Parathyroid adenoma (tissue), 2 donors: ENCODE data around the gene HSP90AB1.

Experiments
- H2AFZ ChIP-seq: fragments of 300-600 bp; sonication (generic); one replicate; pipeline ENCODE4 v1.7.0; 2017; ENCODE audit warnings: antibody characterized with exemption, mild to moderate bottlenecking
- H3K27ac ChIP-seq: fragments of 300-600 bp; sonication (generic); one replicate; pipeline ENCODE4 v1.7.0; 2017
- H3K27me3 ChIP-seq: fragments of 300-600 bp; sonication (generic); one replicate; pipeline ENCODE4 v1.7.0; 2017; ENCODE audit warnings: low read length; ENCODE audit not compliant: control insufficient read depth, insufficient read depth
- H3K36me3 ChIP-seq: fragments of 300-600 bp; sonication (generic); one replicate; pipeline ENCODE4 v1.7.0; 2017; ENCODE audit warnings: low read length; ENCODE audit not compliant: control insufficient read depth, insufficient read depth
- H3K4me1 ChIP-seq: fragments of 300-600 bp; sonication (generic); one replicate; pipeline ENCODE4 v1.7.0; 2017; ENCODE audit warnings: control low read depth
- H3K4me2 ChIP-seq: fragments of 300-600 bp; sonication (generic); one replicate; pipeline ENCODE4 v1.7.0; 2017; ENCODE audit warnings: low read length
- H3K4me3 ChIP-seq: fragments of 300-600 bp; sonication (generic); one replicate; pipeline ENCODE4 v1.7.0; 2017; ENCODE audit warnings: low read depth, low read length
- H3K79me2 ChIP-seq: fragments of 300-600 bp; sonication (generic); one replicate; pipeline ENCODE4 v1.7.0; 2017; ENCODE audit warnings: control low read depth
- H3K9ac ChIP-seq: fragments of 300-600 bp; sonication (generic); one replicate; pipeline ENCODE4 v1.7.0; 2017; ENCODE audit warnings: mild to moderate bottlenecking
- H3K9me3 ChIP-seq: fragments of 300-600 bp; sonication (generic); one replicate; pipeline ENCODE4 v1.7.0; 2017; ENCODE audit warnings: low read length; ENCODE audit not compliant: control insufficient read depth
- TF ChIP-seq, protein P1 (sequence below): fragments of 300-600 bp; sonication (generic); IDR thresholded peaks from one replicate; pipeline ENCODE4 v1.7.0; 2017; ENCODE audit warnings: antibody characterized with exemption, mild to moderate bottlenecking
- donor health status: primary hyperparathyroidism.

HSP90AB1 gene

DNA sequence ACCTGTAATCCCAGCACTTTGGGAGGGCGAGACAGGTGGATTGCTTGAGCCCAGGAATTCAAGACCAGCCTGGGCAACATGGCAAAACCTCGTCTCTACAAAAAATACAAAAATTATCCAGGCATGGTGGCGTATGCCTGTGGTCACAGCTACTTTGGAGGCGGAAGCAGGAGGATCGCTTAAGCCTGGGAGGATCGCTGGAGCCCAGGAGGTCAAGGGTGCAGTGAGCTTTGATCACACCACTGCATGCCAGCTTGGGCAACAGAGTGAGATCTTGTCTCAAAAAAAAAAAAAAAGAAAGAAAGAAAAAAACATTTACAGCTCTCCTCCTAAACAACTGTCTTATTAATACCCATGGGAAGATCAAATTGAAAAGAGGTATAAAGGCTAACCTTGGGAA, 38.9 kb upstream of the HSP90AB1 start:
- H3K4me2 ChIP-seq: no peak overlapping the region
- H3K27me3 ChIP-seq: no peaks in the 10 kb centered on the region
- H3K36me3 ChIP-seq: no peaks in the 10 kb centered on the region
- no peak overlapping the region for H3K27ac ChIP-seq
- no peaks in the 10 kb centered on the region for H3K9me3 ChIP-seq
- H3K4me1 ChIP-seq: no peaks in the 10 kb centered on the region
- no peak overlapping the region for H3K9ac ChIP-seq
- H2AFZ ChIP-seq: no peak overlapping the region
- H3K79me2 ChIP-seq: no peaks in the 10 kb centered on the region
- H3K4me3 ChIP-seq: no peak overlapping the region
- TF ChIP-seq, protein P1, sequence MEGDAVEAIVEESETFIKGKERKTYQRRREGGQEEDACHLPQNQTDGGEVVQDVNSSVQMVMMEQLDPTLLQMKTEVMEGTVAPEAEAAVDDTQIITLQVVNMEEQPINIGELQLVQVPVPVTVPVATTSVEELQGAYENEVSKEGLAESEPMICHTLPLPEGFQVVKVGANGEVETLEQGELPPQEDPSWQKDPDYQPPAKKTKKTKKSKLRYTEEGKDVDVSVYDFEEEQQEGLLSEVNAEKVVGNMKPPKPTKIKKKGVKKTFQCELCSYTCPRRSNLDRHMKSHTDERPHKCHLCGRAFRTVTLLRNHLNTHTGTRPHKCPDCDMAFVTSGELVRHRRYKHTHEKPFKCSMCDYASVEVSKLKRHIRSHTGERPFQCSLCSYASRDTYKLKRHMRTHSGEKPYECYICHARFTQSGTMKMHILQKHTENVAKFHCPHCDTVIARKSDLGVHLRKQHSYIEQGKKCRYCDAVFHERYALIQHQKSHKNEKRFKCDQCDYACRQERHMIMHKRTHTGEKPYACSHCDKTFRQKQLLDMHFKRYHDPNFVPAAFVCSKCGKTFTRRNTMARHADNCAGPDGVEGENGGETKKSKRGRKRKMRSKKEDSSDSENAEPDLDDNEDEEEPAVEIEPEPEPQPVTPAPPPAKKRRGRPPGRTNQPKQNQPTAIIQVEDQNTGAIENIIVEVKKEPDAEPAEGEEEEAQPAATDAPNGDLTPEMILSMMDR: no peak

DNA sequence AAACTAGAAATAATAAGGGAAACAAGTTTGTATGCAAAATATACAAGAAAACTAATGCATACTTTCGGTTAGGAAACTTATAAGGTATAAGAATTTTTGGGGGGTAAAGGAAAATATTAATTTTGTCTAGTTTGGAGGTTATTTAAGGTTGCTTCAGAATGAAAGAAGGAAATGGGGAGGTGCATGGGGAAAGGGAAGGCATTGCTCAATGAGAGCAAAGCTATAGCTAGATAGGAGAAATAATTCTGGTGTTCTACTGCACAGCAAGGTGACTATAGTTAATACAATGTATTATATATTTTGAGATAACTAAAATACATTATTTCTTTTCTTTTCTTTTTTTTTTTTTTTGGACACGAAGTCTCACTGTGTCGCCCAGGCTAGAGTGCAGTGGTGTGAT, 35.6 kb upstream of the HSP90AB1 start:
- H3K27ac ChIP-seq: no peak overlapping the region
- no peak overlapping the region for H2AFZ ChIP-seq
- H3K27me3 ChIP-seq: no peaks in the 10 kb centered on the region
- H3K4me1 ChIP-seq: no peaks in the 10 kb centered on the region
- H3K36me3 ChIP-seq: no peaks in the 10 kb centered on the region
- H3K9ac ChIP-seq: no peak overlapping the region
- H3K4me2 ChIP-seq: no peak overlapping the region
- H3K9me3 ChIP-seq: no peaks in the 10 kb centered on the region
- H3K4me3 ChIP-seq: no peak overlapping the region
- TF ChIP-seq, protein P1: no peak
- H3K79me2 ChIP-seq: no peaks in the 10 kb centered on the region

DNA sequence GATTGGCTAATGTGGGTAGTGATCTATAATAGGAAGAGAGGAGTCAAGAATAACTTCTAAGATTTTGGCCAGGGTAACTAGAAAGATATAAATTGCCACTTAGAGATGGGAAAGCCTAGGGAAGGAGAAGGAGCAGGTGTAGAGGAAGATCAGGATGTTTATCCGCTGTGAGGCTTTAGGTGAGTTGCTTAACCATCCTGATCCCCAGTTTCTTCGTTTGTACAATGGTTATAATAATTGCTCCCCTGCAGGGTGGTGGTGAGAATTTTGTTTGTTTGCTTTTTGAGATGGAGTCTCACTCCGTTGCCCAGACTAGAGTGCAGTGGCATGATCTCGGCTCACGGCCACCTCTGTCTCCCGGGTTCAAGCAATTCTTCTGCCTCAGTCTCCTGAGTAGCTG, 32.6 kb upstream of the HSP90AB1 start:
- Histone ChIP-seq H3K4me1 (no peaks in the 10 kb centered on the region), H3K27ac (no peak overlapping the region), H3K4me3 (no peak overlapping the region), H3K4me2 (no peak overlapping the region), H3K79me2 (no peaks in the 10 kb centered on the region), H3K36me3 (no peaks in the 10 kb centered on the region), H2AFZ (no peak overlapping the region), H3K27me3 (no peaks in the 10 kb centered on the region), H3K9ac (no peak overlapping the region), H3K9me3 (no peaks in the 10 kb centered on the region)
- TF ChIP-seq, protein P1: no peak

DNA sequence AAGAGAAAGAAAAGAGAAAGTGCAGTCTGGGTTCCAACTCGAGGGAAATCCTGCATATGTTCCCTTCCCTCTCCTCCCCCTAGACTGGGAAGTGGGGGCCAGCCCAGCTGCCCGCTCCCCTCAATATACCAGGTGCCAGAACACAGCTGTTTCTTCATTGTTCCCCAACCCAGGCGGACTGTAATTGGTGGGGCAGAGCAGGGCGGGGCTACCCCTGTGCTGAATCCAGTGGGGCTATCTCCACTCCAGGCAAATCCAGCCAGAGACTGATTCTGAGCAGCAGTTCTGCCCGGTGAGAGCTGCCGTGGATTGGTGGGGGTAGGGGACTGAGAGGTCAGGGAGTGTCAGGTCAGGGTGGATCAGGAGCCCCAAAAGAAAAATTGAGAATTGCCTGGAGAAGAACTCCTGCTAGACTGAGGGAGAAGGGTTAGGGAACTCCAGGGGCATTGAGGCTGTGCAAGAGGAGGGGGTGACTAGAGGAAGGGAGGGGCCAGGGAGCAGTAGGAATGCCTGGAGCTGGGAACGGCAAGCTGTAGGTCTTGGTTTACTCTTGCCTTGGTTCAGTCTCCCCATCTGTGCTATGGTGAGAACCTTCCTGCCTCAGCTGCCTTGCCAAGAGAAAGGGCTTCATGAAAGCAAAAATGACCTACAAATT, 30.1 kb upstream of the HSP90AB1 start, which contains the start of gene MYMX:
Gene MYMX, plus strand, starts transcription at position 250 of the 655 bp plus-strand sequence. CDS start 546 bp downstream, outside the sequence.
- Histone ChIP-seq H3K27ac (no peak within 1 kb of the TSS), H3K4me3 (no peak within 1 kb of the TSS), H3K9me3 (no peaks in the 10 kb centered on the region), H3K4me1 (peaks cover 9% of the 10 kb centered on the region), H3K79me2 (no peaks in the 10 kb centered on the region), H2AFZ (no peak within 1 kb of the TSS), H3K36me3 (no peaks in the 10 kb centered on the region), H3K4me2 (no peak within 1 kb of the TSS), H3K27me3 (no peaks in the 10 kb centered on the region), H3K9ac (no peak within 1 kb of the TSS)
- TF ChIP-seq, protein P1: no peak
